ENCODE data around the gene PIK3R1. TPM values are rescaled to one million over a fixed set of nuclear protein-coding genes. Genes with fewer than 3 reads are reported as not detected.

PIK3R1 gene
- total RNA-seq, 4 donors from 2014 or later: 86.1 to 107 (median 94.8) TPM

DNA sequence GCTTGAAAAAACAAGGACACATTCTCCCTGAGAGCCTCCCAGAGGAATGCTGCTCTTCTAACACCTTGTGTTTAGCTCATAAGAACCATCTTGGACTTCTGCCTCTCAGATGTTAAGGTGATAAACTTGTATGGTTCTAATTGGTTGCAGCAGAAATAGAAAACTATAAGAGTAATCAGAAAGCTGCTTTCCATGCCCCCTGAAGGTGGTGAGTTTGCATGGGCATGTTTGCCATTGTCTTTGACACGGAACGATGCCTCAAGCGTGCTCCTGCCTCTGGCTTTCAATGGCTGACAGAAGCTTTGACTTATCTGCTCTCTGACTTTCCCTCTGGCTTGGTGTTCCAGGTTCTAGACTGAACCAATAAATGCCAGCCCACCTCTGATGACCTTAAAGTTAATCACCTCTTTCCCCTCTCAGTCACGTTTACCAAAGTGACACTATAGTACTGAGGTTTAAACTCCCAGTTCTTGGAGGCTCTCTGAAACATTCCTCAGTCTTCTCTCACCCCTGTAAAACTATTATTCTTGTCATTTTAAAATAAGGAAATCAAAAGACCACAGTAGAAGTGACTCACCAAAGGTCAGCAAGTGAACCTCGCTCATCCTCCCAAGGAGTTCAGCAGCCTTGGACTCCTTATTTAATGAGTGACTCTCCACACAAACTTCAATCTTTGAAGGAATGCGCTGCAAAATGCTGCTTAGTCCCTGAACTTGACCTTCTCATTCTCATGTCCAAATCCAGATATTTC lies 103.6 kb downstream of the PIK3R1 start:
- H3K4me1 ChIP-seq: peaks cover 19 to 36% of the 10 kb centered on the region in 2 donors
- H3K9me3 ChIP-seq: no peaks in the 10 kb centered on the region
- H3K4me3 ChIP-seq (replicated peaks in 1 of 3): no peak overlapping the region
- no peak for DNase-seq
- H3K27me3 ChIP-seq: no peaks in the 10 kb centered on the region
- TF ChIP-seq, protein P1, sequence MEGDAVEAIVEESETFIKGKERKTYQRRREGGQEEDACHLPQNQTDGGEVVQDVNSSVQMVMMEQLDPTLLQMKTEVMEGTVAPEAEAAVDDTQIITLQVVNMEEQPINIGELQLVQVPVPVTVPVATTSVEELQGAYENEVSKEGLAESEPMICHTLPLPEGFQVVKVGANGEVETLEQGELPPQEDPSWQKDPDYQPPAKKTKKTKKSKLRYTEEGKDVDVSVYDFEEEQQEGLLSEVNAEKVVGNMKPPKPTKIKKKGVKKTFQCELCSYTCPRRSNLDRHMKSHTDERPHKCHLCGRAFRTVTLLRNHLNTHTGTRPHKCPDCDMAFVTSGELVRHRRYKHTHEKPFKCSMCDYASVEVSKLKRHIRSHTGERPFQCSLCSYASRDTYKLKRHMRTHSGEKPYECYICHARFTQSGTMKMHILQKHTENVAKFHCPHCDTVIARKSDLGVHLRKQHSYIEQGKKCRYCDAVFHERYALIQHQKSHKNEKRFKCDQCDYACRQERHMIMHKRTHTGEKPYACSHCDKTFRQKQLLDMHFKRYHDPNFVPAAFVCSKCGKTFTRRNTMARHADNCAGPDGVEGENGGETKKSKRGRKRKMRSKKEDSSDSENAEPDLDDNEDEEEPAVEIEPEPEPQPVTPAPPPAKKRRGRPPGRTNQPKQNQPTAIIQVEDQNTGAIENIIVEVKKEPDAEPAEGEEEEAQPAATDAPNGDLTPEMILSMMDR (IDR thresholded peaks at IDR 0.05): no peak
- no peak for TF ChIP-seq POLR2A (IDR thresholded peaks at IDR 0.05)
- WGBS, 2 donors: 87 to 92% methylated on average over 6 of the region's 6 CpGs
- intact Hi-C loops (cut with DNase I): no loop called here
- H3K36me3 ChIP-seq: no peaks in the 10 kb centered on the region
- H3K27ac ChIP-seq: peak overlapping the region; percentile 14 to 42 (median 19)

DNA sequence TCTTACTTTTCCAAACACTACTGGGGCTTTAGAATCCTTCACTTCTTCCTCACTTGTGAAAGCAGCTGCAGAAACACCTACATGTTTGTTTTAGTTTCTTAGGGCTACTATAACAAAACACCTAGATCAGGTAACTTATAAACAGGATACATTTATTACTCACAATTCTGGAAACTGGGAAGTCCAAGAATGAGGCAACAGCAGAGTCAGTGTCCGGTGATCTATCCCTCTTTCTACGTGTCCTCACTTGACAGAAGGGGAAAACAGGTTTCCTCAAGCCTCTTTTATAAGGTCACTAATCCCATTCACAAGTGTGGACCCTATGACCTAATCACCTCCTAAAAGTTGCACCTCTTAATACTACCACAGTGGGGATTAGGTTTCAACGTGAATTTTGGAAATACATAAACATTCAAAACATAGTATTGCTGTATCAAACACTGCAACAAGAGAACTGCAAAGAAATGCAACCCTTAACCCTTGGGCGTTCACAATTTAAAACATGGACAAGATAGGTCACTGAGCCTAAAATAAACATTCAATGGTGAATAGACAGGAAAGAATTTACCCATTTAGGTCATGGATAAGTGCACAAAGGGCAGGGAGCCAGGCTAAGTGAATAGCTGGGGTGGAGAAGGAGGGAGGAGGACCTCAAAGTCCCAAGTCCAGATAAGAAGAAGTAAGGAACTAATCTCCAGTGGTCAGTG lies 104.3 kb downstream of the PIK3R1 start:
- Histone ChIP-seq H3K36me3 (no peaks in the 10 kb centered on the region), H3K4me1 (peaks cover 19 to 36% of the 10 kb centered on the region in 2 donors), H3K4me3 (replicated peaks in 1 of 3) (no peak overlapping the region), H3K27ac (peak overlapping the region in 2 of 3 donors; percentile 17 to 19), H3K27me3 (no peaks in the 10 kb centered on the region), H3K9me3 (no peaks in the 10 kb centered on the region)
- TF ChIP-seq, protein P1 (IDR thresholded peaks at IDR 0.05): no peak
- no peak for TF ChIP-seq POLR2A (IDR thresholded peaks at IDR 0.05)
- intact Hi-C loops (cut with DNase I): no loop called here
- 78 to 81% methylated on average over 4 of the region's 4 CpGs for WGBS, 2 donors
- DNase-seq: peak; percentile 56 to 57

DNA sequence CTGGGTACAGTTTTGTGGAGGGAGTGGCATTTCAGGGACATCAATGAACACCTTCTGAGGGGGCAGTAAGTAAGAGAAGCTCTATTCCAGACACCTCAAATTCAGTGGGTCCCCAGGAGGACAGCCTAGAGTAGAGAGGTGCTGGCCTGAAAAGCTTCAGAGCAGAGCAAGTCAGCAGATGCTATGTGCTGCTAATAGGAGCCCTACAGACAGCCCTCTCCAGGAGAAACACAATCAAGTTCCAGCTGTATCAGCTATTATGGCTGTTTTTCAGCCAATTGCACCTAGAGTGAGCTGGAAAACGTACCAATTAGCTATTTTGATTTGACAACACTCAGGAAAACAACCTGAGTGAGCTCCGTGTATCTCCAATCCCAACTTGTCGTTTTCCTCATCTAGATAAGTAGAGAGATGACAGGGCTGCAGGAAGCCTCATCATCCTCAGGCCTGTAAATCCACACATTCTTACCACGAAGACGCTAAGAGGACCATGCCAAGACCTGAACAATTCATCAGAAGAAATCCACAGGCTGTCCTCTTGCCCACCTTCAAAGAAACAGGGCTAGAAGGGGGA lies 104.9 kb downstream of the PIK3R1 start:
- Histone ChIP-seq H3K4me1 (peaks cover 19 to 36% of the 10 kb centered on the region in 2 donors), H3K4me3 (replicated peaks in 1 of 3) (no peak overlapping the region), H3K9me3 (no peaks in the 10 kb centered on the region), H3K27me3 (no peaks in the 10 kb centered on the region), H3K36me3 (no peaks in the 10 kb centered on the region), H3K27ac (peak overlapping the region in 2 of 3 donors; percentile 12 to 19)
- no peak for DNase-seq
- no peak for TF ChIP-seq POLR2A (IDR thresholded peaks at IDR 0.05)
- TF ChIP-seq, protein P1 (IDR thresholded peaks at IDR 0.05): no peak
- intact Hi-C loops (cut with DNase I): no loop called here
- 83 to 88% methylated on average over 5 of the region's 5 CpGs for WGBS, 2 donors

DNA sequence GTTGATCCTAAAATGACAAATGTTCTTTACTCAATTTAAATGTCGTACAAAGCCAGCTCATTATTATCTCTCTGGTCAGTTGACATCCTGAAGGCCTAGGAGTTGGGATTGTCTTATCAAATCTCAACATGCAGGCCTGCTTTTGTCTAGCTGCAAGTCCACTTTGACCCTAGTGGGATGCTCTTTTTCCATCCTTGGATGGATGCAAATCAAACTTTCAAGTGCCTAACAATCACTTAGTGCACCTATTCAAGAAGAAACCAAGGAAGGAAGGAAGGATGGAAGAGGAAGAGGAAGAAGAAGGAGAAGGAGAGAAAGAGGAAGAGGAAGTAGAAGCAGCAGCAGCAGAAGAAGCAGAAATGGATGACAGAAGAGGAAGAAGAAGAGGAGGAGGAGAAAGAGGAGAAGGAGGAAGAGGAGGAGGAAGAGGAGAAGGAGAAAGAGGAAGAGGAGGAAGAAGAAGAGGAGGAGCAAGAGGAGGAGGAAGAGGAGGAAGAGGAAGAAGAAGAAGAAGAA lies 109.6 kb downstream of the PIK3R1 start:
- TF ChIP-seq, protein P1 (IDR thresholded peaks at IDR 0.05): no peak
- no peak for TF ChIP-seq POLR2A (IDR thresholded peaks at IDR 0.05)
- intact Hi-C loops (cut with DNase I): no loop called here
- WGBS, 2 donors: 96 to 100% methylated on average over 1 of the region's 1 CpG
- H3K36me3 ChIP-seq: no peaks in the 10 kb centered on the region
- H3K4me3 ChIP-seq (replicated peaks in 1 of 3): no peak overlapping the region
- H3K27me3 ChIP-seq: no peaks in the 10 kb centered on the region
- no peak for DNase-seq
- no peak overlapping the region for H3K27ac ChIP-seq
- H3K9me3 ChIP-seq: no peaks in the 10 kb centered on the region
- peaks cover 6 to 7% of the 10 kb centered on the region in 2 donors for H3K4me1 ChIP-seq
